LNCaP clone FGC (cell line): ENCODE results near the gene NACC1.

Experiments
- DNase-seq: peaks from one replicate; pipeline ENCODE4 v3.0.0-alpha.2; 2011; ENCODE audit warnings: low read depth
- H3K4me3 ChIP-seq: 2 replicates; pipeline ENCODE4 v1.5.1; 2011; ENCODE audit warnings: mild to moderate bottlenecking, low read depth, low read length, control low read depth
- CTCF ChIP-seq: IDR thresholded peaks from 2 replicates; pipeline ENCODE4 v1.5.1; 2012; ENCODE audit warnings: mild to moderate bottlenecking; ENCODE audit not compliant: control insufficient read depth, insufficient read depth; ENCODE audit errors: extremely low read depth

The NACC1 gene

GRCh38 chr19:13101590-13102415, 16.3 kb upstream of the NACC1 start:
- TF ChIP-seq CTCF: no peak
- no peak overlapping the region for H3K4me3 ChIP-seq
- DNase-seq: no peak

DNA sequence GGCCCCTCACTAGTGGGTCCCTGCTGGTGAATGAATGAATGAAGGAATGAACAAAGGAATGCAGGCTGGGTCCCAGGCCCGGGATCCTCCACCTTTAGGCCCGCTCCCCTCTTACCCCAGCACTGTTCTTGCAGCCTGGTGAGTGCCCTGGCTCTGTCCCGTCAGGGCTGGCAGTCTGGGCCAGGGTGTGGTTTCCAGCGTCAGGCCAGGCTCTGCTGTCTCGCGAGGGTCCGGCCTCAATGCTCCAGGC, 15.7 kb upstream of the NACC1 start:
- no peak for DNase-seq
- no peak overlapping the region for H3K4me3 ChIP-seq
- TF ChIP-seq CTCF: no peak

DNA sequence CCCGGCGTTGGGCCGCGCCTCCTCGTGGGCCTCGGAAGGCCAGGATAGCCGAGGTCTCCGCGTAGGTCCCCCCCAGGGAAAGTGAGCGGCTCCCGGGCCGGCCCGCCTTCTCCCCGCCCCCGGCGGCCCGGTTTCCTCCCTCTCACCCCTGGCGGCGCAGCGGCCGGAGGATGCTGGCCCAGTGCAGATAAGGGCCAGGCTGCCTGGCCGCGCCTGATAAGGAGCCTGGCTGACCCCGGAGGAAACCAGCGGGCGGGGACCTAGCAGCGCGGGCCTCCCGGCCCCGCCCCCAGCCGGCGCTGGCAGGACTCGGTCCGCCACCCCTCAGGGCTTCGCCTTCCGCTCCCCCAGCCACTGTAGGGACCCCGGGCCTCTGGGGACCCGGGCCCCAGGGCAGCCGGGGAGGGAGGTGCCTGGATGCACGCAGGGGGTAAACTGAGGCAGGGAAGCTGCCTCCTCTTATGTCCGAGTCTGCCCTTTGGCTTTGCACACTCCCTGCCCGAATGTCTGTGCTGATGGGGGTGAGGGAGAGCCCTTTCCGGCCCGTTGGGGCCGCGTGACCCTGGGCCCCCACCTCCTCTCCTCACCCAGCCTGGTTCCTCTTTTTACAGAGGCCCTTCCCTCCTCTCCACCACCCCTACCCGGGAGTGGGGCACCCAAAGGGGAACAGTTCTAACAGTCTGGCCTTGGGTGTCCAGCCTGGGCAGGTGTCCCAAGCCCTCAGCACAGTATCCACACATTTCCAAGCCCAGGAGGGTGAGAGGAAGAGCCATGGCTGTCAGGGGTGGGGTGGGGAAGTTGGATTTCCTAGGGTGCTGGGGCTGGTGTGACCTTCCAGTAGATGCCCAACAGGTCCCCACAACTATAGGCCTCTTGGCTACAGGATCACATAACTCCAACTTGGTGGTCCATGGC, 15.1 kb upstream of the NACC1 start, which contains the start of gene LYL1:
Gene LYL1 (minus strand): TSS at position 193 of the 915 bp plus-strand sequence. CDS start 1,687 bp downstream, outside the sequence.
- H3K4me3 ChIP-seq: no peak within 1 kb of the TSS
- no peak for DNase-seq

DNA sequence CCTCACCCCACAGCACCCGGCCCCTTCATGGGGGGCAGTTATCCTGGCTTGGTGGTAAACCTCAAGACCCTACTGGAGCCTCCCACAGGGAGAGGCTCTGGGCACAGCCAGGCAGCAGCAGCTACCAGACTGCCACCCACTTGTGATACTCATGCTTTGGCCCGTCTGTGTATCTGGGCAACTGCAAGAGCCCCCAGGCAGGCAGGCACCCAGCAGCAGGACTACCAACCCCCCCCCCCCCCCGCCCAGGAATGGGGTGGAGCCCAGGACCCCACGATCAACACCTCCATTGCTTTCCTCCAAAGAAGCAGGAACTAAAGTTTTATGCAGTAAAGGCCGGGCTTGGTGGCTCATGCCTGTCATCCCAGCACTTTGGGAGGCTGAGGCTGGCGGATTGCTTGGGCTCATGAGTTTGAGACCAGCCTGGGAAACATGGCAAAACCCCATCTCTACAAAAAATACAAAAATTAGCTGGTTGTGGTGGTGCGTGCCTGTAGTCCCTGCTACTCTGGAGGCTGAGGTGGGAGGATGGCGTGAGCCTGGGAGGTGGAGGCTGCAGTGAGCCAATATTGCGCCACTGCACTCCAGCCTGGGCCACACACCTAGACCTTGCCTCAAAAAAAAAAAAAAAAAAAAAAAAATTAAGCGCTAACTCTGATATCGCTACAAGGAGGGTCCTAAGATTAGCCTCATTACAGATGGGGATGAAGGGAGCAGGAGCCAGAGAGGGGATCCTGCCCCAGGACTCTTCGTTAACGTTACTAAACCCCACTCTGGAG, 14.3 kb upstream of the NACC1 start:
- no peak for TF ChIP-seq CTCF
- no peak overlapping the region for H3K4me3 ChIP-seq
- no peak for DNase-seq

More for the DNA sequence above, 15.1 kb upstream of the NACC1 start, which contains the start of gene LYL1:
- no peak for TF ChIP-seq CTCF

DNA sequence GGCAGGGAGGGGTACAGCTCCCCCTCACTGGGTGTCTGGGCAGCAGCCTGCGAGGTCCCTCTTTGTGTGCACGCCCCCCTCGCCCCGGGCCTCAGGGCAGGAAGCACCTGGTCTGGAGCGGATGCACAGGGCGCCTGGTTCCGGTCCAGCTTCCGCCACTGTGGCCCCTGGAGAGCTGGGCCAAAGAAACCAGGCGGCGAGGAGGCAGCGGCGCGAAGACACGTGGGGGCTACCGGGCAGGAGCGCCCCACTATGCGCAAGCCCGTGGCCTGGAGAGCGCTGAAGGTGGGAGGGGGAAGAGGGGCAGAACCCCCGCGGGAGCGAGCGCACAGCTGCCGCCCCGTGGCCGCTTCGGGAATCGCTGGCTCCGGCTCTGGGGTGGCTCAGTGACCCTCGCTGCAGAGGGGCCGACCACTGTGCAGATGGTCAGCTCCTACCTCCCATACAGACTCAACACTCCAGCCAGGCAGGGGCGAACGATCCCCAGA, 13.7 kb upstream of the NACC1 start:
- H3K4me3 ChIP-seq: no peak overlapping the region
- peak; percentile 79 for TF ChIP-seq CTCF
- no peak for DNase-seq

DNA sequence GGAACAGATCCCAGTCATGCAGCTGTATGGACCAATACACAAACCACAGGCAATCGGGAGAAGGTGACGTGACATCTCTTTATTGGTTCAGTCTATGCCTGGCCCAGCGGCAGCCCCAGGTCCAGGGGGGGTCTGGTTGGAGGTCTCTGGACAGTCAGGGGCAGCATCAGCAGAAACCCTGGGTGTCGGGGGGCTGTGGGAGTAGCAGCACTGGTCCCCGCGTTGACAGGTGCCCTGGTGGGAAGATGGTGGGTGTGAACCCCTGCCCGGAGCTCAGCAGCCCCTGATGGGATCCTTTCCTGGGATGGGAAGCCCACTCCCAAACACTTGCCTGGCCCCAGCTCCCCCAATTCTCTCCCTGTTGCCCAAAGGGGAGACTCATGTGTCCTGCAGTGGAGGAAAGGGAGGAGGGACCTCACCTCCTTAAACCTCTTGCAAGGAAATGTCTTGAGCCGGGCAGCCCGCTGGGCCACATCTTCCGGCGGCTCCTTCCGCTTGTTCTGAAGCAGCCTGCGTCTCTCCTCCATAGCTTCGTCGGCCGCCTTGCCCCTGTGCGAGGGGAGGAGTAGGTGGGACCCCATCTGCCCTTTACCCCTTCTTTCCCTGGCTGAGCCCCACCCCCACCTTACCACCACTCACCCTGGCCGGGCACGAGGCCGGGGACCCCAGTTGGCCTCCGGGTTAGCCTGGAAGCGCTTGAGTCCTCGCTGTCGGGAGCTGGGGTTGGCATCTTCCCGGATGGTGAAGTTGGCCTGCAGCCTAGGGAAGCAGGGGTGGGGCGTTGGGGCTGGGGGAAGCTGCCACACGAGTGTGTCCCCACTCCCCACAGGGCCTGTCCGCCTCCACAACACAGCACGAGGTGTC, 13.0 kb upstream of the NACC1 start:
- TF ChIP-seq CTCF: no peak
- no peak overlapping the region for H3K4me3 ChIP-seq
- no peak for DNase-seq
